Measurements from ENCODE around the gene DNAJB8. TPM values are rescaled to one million over a fixed set of nuclear protein-coding genes. Genes with fewer than 3 reads are reported as not detected.
A peak's percentile ranks its signal among the peaks of the same experiment; 100 is the strongest.

Gene DNAJB8
- total and polyA plus RNA-seq, 9 of the 15 experiments (the other 6 are each of a cell fraction or from before 2014, with no cell fraction given): not detected

GRCh38 chr3:128497305-128498126, 30.8 kb upstream of the DNAJB8 start (continued):
- TF ChIP-seq MCM5 (IDR thresholded peaks at IDR 0.05; ENCODE audit: low read depth) (no peak), ATF3 (IDR thresholded peaks at IDR 0.05) (no peak), ATF3 (CRISPR knock-in tag; conservative IDR thresholded peaks at IDR 0.05) (no peak), NELFE (IDR thresholded peaks at IDR 0.05; ENCODE audit: insufficient read depth, insufficient read length) (no peak), RBM17 (IDR thresholded peaks at IDR 0.05; ENCODE audit: borderline replicate concordance, low read depth, low read length) (no peak), ZFP36 (IDR thresholded peaks at IDR 0.05; ENCODE audit: low read depth, low read length, partially characterized antibody) (no peak), TBP (optimal IDR thresholded peaks at IDR 0.05; ENCODE audit: low read depth, low read length) (peak; percentile 56), ZNF232 (CRISPR knock-in tag; IDR thresholded peaks at IDR 0.05) (no peak), GTF2F1 (IDR thresholded peaks at IDR 0.05; ENCODE audit: low read depth, low read length) (no peak), RUNX1 (IDR thresholded peaks at IDR 0.05; ENCODE audit: low read depth) (0 out of 2 replicates have a peak, but pooled peaks have one; percentile 30), TEAD1 (CRISPR knock-in tag; IDR thresholded peaks at IDR 0.05) (no peak), SIX5 (IDR thresholded peaks at IDR 0.05; ENCODE audit: borderline replicate concordance in 1 of 2, insufficient read depth in 1 of 2, low read depth in 1 of 2, low read length in 2 of 2) (no peak), HINFP (tag; conservative IDR thresholded peaks at IDR 0.05; ENCODE audit: low read depth) (no peak), TSHZ1 (CRISPR knock-in tag; IDR thresholded peaks at IDR 0.05) (no peak), TBL1XR1 (IDR thresholded peaks at IDR 0.05; ENCODE audit: low read length in 2 of 2) (peak in 1 of 2 experiments; percentile 42; a peak in 1 of 4 replicates), PTBP1 (IDR thresholded peaks at IDR 0.05; ENCODE audit: low read depth, low read length) (no peak), COPS2 (conservative IDR thresholded peaks at IDR 0.05) (no peak), TCF7 (IDR thresholded peaks at IDR 0.05; ENCODE audit: borderline replicate concordance) (no peak), MAX (CRISPR knock-in tag; IDR thresholded peaks at IDR 0.05) (peak; percentile 78; the same call in 1 of the 2 replicates), ILK (tag; IDR thresholded peaks at IDR 0.05; ENCODE audit: borderline replicate concordance, low read depth) (no peak), BMI1 (IDR thresholded peaks at IDR 0.05; ENCODE audit: low read length) (peak; percentile 59; the same call in 1 of the 2 replicates), HNRNPLL (IDR thresholded peaks at IDR 0.05; ENCODE audit: low read depth, low read length, poor library complexity, severe bottlenecking) (no peak)

Data from K562 (cell line).